ENCODE results near the gene CD200.

DNA sequence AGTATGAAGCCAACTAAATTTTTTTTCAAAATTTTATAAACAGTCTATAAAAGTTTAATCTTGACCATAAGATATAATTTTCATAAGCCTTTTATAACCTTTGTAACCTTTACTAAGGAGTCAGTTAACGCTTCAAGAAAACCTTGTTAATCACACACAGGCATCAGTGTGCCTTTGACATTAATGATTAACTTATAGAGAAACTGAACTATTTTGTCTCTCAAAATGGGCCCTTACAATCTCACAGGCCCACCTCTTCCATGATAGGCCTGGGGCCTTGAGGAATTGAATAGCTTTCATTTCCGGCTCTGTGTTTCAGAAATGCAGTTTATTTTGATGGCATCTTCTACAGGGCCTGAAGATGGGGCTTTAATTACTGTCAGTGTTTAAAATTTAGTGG is 70.1 kb downstream of the CD200 start:
- TF ChIP-seq, protein P1, sequence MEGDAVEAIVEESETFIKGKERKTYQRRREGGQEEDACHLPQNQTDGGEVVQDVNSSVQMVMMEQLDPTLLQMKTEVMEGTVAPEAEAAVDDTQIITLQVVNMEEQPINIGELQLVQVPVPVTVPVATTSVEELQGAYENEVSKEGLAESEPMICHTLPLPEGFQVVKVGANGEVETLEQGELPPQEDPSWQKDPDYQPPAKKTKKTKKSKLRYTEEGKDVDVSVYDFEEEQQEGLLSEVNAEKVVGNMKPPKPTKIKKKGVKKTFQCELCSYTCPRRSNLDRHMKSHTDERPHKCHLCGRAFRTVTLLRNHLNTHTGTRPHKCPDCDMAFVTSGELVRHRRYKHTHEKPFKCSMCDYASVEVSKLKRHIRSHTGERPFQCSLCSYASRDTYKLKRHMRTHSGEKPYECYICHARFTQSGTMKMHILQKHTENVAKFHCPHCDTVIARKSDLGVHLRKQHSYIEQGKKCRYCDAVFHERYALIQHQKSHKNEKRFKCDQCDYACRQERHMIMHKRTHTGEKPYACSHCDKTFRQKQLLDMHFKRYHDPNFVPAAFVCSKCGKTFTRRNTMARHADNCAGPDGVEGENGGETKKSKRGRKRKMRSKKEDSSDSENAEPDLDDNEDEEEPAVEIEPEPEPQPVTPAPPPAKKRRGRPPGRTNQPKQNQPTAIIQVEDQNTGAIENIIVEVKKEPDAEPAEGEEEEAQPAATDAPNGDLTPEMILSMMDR (IDR thresholded peaks at IDR 0.05; ENCODE audit: insufficient read depth, low read length), result no peak
- no peak for TF ChIP-seq POLR2AphosphoS5 (IDR thresholded peaks at IDR 0.05; ENCODE audit: low read depth)

Data from HL-60 (cell line).